Lower leg skin (tissue), 4 donors: ENCODE results near the gene ACSF3. TPM values are rescaled to one million over a fixed set of nuclear protein-coding genes. Genes with fewer than 3 reads are reported as not detected.

Experiments
- DNase-seq, 2 donors: peaks; one replicate each; pipeline ENCODE4 v3.0.0-alpha.2; 2019; ENCODE audit warnings: low spot score in 2 of 2
- H3K4me3 ChIP-seq: fragments of 200-600 bp; sonication (generic); 2 replicates; pipeline ENCODE4 v1.5.1; 2017; ENCODE audit warnings: mild to moderate bottlenecking, low read depth; ENCODE audit not compliant: poor library complexity, severe bottlenecking
- POLR2A ChIP-seq, 2 donors: fragments of 450-650 bp; IDR thresholded peaks; one replicate each; pipeline ENCODE4 v1.6.1; 2016 to 2017; ENCODE audit warnings: antibody characterized with exemption in 2 of 2, mild to moderate bottlenecking in 1 of 2, moderate library complexity in 1 of 2
- WGBS, 2 donors: methylation state at CpG; one replicate each; pipeline ENCODE4 v1.1.5; 2018; 5-methylcytosine and 5-hydroxymethylcytosine counted together
- intact Hi-C: fragments of 100-400 bp; cut with DNase I; formaldehyde crosslinking; loops from one replicate; pipeline ENCODE4 v1.15.0; 2023; ENCODE audit warnings: low total_unique reads
- total RNA-seq, 4 donors: library from RNA; depleted of rRNA; stranded (reverse); fragments of >200 nt; gene quantifications; one replicate each; pipeline ENCODE4 v1.1.0, GENCODE V29; 2016
- TF ChIP-seq, protein P1 (sequence below), 3 donors: fragments of 450-650 bp; IDR thresholded peaks; one replicate each; pipeline ENCODE4 v1.5.1; 2016; ENCODE audit warnings: antibody characterized with exemption in 3 of 3, mild to moderate bottlenecking in 3 of 3, moderate library complexity in 2 of 3

Gene ACSF3
- total RNA-seq, 4 donors from 2014 or later = 22.7 to 42.3 (median 34.4) TPM

DNA sequence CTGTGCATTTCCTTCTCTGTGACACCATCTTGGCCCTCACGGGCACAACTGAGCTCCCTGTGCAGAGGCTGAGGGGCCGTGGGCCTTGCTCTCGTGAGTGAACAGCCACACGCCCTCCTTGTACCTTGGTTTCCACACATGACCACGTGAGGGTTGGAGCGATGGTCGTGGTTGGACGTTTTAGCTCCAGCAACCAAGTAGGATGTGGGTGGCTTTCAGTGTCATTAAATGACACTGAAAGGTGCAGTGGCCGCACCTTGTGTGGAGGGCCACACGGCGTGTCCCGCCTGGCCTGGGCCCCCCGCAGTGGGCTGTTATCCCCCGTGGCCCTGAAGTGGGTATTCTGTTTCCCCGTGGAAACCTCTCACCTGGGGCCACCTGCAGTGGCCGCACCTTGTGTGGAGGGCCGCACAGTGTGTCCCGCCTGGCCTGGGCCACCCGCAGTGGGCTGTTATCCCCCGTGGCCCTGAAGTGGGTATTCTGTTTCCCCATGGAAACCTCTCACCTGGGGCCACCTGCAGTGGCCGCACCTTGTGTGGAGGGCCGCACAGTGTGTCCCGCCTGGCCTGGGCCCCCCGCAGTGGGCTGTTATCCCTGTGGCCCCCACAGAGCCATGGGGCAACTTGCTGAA, 28.2 kb downstream of the ACSF3 start:
- WGBS, 2 donors = 90 to 91% methylated on average over 11 to 20 of the region's 24 CpGs
- intact Hi-C loops = no loop called here
- no peak for DNase-seq

GRCh38 chr16:89122322-89122851, 28.7 kb downstream of the ACSF3 start:
- intact Hi-C loops = no loop called here
- TF ChIP-seq, protein P1, sequence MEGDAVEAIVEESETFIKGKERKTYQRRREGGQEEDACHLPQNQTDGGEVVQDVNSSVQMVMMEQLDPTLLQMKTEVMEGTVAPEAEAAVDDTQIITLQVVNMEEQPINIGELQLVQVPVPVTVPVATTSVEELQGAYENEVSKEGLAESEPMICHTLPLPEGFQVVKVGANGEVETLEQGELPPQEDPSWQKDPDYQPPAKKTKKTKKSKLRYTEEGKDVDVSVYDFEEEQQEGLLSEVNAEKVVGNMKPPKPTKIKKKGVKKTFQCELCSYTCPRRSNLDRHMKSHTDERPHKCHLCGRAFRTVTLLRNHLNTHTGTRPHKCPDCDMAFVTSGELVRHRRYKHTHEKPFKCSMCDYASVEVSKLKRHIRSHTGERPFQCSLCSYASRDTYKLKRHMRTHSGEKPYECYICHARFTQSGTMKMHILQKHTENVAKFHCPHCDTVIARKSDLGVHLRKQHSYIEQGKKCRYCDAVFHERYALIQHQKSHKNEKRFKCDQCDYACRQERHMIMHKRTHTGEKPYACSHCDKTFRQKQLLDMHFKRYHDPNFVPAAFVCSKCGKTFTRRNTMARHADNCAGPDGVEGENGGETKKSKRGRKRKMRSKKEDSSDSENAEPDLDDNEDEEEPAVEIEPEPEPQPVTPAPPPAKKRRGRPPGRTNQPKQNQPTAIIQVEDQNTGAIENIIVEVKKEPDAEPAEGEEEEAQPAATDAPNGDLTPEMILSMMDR (IDR thresholded peaks at IDR 0.05) = no peak
- no peak for TF ChIP-seq POLR2A (IDR thresholded peaks at IDR 0.05)
- no peak overlapping the region for H3K4me3 ChIP-seq
- no peak for DNase-seq
- WGBS, 2 donors = 52 to 59% methylated on average over 10 to 11 of the region's 11 CpGs

More for the DNA sequence above, 28.2 kb downstream of the ACSF3 start:
- TF ChIP-seq, protein P1 (IDR thresholded peaks at IDR 0.05) = no peak
- TF ChIP-seq POLR2A (IDR thresholded peaks at IDR 0.05) = no peak
- H3K4me3 ChIP-seq = no peak overlapping the region

GRCh38 chr16:89123001-89123830, 29.6 kb downstream of the ACSF3 start:
- TF ChIP-seq, protein P1 (IDR thresholded peaks at IDR 0.05) = no peak
- no peak for TF ChIP-seq POLR2A (IDR thresholded peaks at IDR 0.05)
- no peak overlapping the region for H3K4me3 ChIP-seq
- intact Hi-C loops = no loop called here
- WGBS, 2 donors = 67 to 77% methylated on average over 21 to 25 of the region's 25 CpGs
- DNase-seq = no peak

GRCh38 chr16:89123831-89124100, 30.1 kb downstream of the ACSF3 start:
- WGBS, 2 donors = 88 to 98% methylated on average over 12 of the region's 12 CpGs
- TF ChIP-seq, protein P1 (IDR thresholded peaks at IDR 0.05) = no peak
- TF ChIP-seq POLR2A (IDR thresholded peaks at IDR 0.05) = no peak
- no peak overlapping the region for H3K4me3 ChIP-seq
- intact Hi-C loops = no loop called here
- no peak for DNase-seq

- TF ChIP-seq, protein P1 (IDR thresholded peaks at IDR 0.05) = no peak
- TF ChIP-seq POLR2A (IDR thresholded peaks at IDR 0.05) = no peak
- H3K4me3 ChIP-seq = no peak overlapping the region
- no peak for DNase-seq
- intact Hi-C loops = no loop called here
- WGBS, 2 donors = 93 to 100% methylated on average over 1 of the region's 1 CpG
Measured at GRCh38 chr16:89129378-89129777, 35.7 kb downstream of the ACSF3 start.
